ENCODE data around the gene PFKL.

PFKL gene

GRCh38 chr21:44286716-44287632, 12.9 kb upstream of the PFKL start:
- DNase-seq (ENCODE audit: insufficient read length, low spot score) (no peak), FAIRE-seq (no peak)

GRCh38 chr21:44288251-44289110, 11.4 kb upstream of the PFKL start:
- TF ChIP-seq PAX5 (IDR thresholded peaks at IDR 0.05; ENCODE audit: insufficient read depth, low read length, severe bottlenecking) (no peak), POLR2AphosphoS5 (IDR thresholded peaks at IDR 0.05; ENCODE audit: low read depth, low read length) (no peak), TAF1 (IDR thresholded peaks at IDR 0.05; ENCODE audit: low read depth, low read length) (no peak), SPI1 (IDR thresholded peaks at IDR 0.05; ENCODE audit: low read depth, low read length) (no peak), POU2F2 (IDR thresholded peaks at IDR 0.05; ENCODE audit: low read depth, low read length) (no peak), POLR2A (IDR thresholded peaks at IDR 0.05; ENCODE audit: low read depth, low read length) (no peak)
- no peak for DNase-seq (ENCODE audit: insufficient read length, low spot score)
- FAIRE-seq = no peak

More at GRCh38 chr21:44286716-44287632, 12.9 kb upstream of the PFKL start:
- TF ChIP-seq SPI1 (IDR thresholded peaks at IDR 0.05; ENCODE audit: low read depth, low read length) (peak; percentile 29; the same call in 1 of the 2 replicates), POLR2A (IDR thresholded peaks at IDR 0.05; ENCODE audit: low read depth, low read length) (no peak)

GRCh38 chr21:44289381-44290010, 10.4 kb upstream of the PFKL start:
- FAIRE-seq (no peak), DNase-seq (ENCODE audit: insufficient read length, low spot score) (no peak)
- TF ChIP-seq PAX5 (IDR thresholded peaks at IDR 0.05; ENCODE audit: insufficient read depth, low read length, severe bottlenecking) (no peak), POU2F2 (IDR thresholded peaks at IDR 0.05; ENCODE audit: low read depth, low read length) (no peak), SPI1 (IDR thresholded peaks at IDR 0.05; ENCODE audit: low read depth, low read length) (no peak), POLR2A (IDR thresholded peaks at IDR 0.05; ENCODE audit: low read depth, low read length) (no peak), TAF1 (IDR thresholded peaks at IDR 0.05; ENCODE audit: low read depth, low read length) (no peak), POLR2AphosphoS5 (IDR thresholded peaks at IDR 0.05; ENCODE audit: low read depth, low read length) (no peak)

- FAIRE-seq (no peak), DNase-seq (ENCODE audit: insufficient read length, low spot score) (no peak)
- TF ChIP-seq POLR2A (IDR thresholded peaks at IDR 0.05; ENCODE audit: low read depth, low read length) (no peak), SPI1 (IDR thresholded peaks at IDR 0.05; ENCODE audit: low read depth, low read length) (no peak), TAF1 (IDR thresholded peaks at IDR 0.05; ENCODE audit: low read depth, low read length) (no peak), POU2F2 (IDR thresholded peaks at IDR 0.05; ENCODE audit: low read depth, low read length) (no peak), POLR2AphosphoS5 (IDR thresholded peaks at IDR 0.05; ENCODE audit: low read depth, low read length) (no peak), PAX5 (IDR thresholded peaks at IDR 0.05; ENCODE audit: insufficient read depth, low read length, severe bottlenecking) (no peak)
These were observed 9.4 kb upstream of the PFKL start for GRCh38 chr21:44290327-44291077.

DNA sequence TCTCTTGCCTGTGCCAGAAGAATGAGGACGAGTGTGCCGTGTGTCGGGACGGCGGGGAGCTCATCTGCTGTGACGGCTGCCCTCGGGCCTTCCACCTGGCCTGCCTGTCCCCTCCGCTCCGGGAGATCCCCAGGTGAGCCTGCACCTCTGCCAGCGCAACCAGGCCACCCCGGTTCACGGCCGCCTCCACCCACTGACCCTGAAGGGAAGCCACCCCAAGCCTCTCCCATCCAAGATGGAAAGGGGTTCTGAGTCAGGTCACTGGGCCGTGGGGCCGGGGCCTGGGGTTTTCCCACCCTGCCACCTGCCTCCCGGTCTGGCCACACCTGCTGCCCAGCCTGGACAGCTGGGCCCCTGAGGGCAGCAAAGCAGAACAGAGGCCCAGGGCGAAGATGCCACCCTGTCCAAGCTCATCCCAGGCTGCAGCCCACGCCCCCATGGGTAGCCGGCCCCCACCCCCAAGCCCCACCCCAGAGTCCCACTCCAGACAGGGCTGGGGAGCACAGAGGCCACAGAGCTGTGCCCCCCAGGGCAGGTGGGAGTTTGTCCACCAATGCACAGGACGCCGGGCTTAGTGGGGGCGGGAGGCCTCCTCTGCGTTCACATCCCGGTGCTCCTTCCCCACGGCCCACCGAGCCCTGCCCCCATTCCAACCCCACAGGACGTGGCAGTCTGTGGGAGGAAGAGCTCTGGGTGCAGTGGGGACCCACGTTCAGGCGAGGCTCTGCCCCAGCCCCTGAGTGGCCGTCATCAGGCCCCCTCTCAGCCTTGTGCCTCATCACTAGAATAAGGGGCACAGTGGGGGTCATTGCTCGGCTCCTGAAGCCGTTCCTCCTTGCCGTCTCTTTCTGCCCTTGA, 8.5 kb upstream of the PFKL start:
- no peak for FAIRE-seq
- DNase-seq (ENCODE audit: insufficient read length, low spot score) = no peak

GRCh38 chr21:44291936-44292811, 7.7 kb upstream of the PFKL start:
- no peak for TF ChIP-seq PAX5 (IDR thresholded peaks at IDR 0.05; ENCODE audit: insufficient read depth, low read length, severe bottlenecking)
- no peak for TF ChIP-seq POLR2A (IDR thresholded peaks at IDR 0.05; ENCODE audit: low read depth, low read length)
- no peak for TF ChIP-seq POU2F2 (IDR thresholded peaks at IDR 0.05; ENCODE audit: low read depth, low read length)
- TF ChIP-seq POLR2AphosphoS5 (IDR thresholded peaks at IDR 0.05; ENCODE audit: low read depth, low read length) = no peak
- no peak for TF ChIP-seq TAF1 (IDR thresholded peaks at IDR 0.05; ENCODE audit: low read depth, low read length)
- TF ChIP-seq SPI1 (IDR thresholded peaks at IDR 0.05; ENCODE audit: low read depth, low read length) = no peak
- FAIRE-seq = no peak
- no peak for DNase-seq (ENCODE audit: insufficient read length, low spot score)

More for the DNA sequence above, 8.5 kb upstream of the PFKL start:
- no peak for TF ChIP-seq SPI1 (IDR thresholded peaks at IDR 0.05; ENCODE audit: low read depth, low read length)
- TF ChIP-seq POLR2A (IDR thresholded peaks at IDR 0.05; ENCODE audit: low read depth, low read length) = no peak
- TF ChIP-seq TAF1 (IDR thresholded peaks at IDR 0.05; ENCODE audit: low read depth, low read length) = no peak
- no peak for TF ChIP-seq POLR2AphosphoS5 (IDR thresholded peaks at IDR 0.05; ENCODE audit: low read depth, low read length)
- no peak for TF ChIP-seq POU2F2 (IDR thresholded peaks at IDR 0.05; ENCODE audit: low read depth, low read length)

- DNase-seq (ENCODE audit: insufficient read length, low spot score) (no peak), FAIRE-seq (no peak)
- no peak for TF ChIP-seq POLR2AphosphoS5 (IDR thresholded peaks at IDR 0.05; ENCODE audit: low read depth, low read length)
- TF ChIP-seq SPI1 (IDR thresholded peaks at IDR 0.05; ENCODE audit: low read depth, low read length) = no peak
- TF ChIP-seq PAX5 (IDR thresholded peaks at IDR 0.05; ENCODE audit: insufficient read depth, low read length, severe bottlenecking) = no peak
- TF ChIP-seq TAF1 (IDR thresholded peaks at IDR 0.05; ENCODE audit: low read depth, low read length) = no peak
- no peak for TF ChIP-seq POLR2A (IDR thresholded peaks at IDR 0.05; ENCODE audit: low read depth, low read length)
- TF ChIP-seq POU2F2 (IDR thresholded peaks at IDR 0.05; ENCODE audit: low read depth, low read length) = no peak
These were observed 7.0 kb upstream of the PFKL start for GRCh38 chr21:44292812-44293195.

Data from GM12891 (cell line).